Amniotic stem cell (primary cell): ENCODE data around the gene BCAN.
"Not testable (repeated sequence)": the region's sequence is repeated elsewhere in the genome, so short reads cannot be mapped to it uniquely, and the experiment has no call there.

Experiments
- DNase-seq: peaks from one replicate; lab custom pipeline; 2025; lab: John Stamatoyannopoulos, UW

BCAN gene

GRCh38 chr1:156641761-156642264, at the start of gene BCAN:
BCAN (plus strand) TSS chr1:156642117; CDS start chr1:156646055, 3,938 bp downstream.
- no peak for DNase-seq

- no peak for DNase-seq
These were observed 49.6 kb upstream of the BCAN start for GRCh38 chr1:156592158-156592909.

GRCh38 chr1:156592910-156593660, 48.8 kb upstream of the BCAN start:
- DNase-seq: no peak

GRCh38 chr1:156593661-156593989, 48.3 kb upstream of the BCAN start:
- DNase-seq: no peak

- no peak for DNase-seq
These were observed 47.7 kb upstream of the BCAN start for GRCh38 chr1:156594190-156594589.

GRCh38 chr1:156595016-156595415, 46.9 kb upstream of the BCAN start:
- no peak for DNase-seq

- DNase-seq: no peak
These were observed 45.5 kb upstream of the BCAN start for GRCh38 chr1:156596426-156596825.

- no peak for DNase-seq
These were observed 43.8 kb upstream of the BCAN start for GRCh38 chr1:156598125-156598524.

- DNase-seq: no peak
These were observed 43.0 kb upstream of the BCAN start for GRCh38 chr1:156598731-156599432.

- no peak for DNase-seq
These were observed 42.1 kb upstream of the BCAN start for GRCh38 chr1:156599811-156600210.

- DNase-seq: no peak
These were observed 41.2 kb upstream of the BCAN start for GRCh38 chr1:156600733-156601121.

GRCh38 chr1:156601122-156601830, 40.6 kb upstream of the BCAN start, which contains the start of gene GPATCH4:
GPATCH4 (minus strand) TSS chr1:156601479.
- DNase-seq: peak; percentile 91

GRCh38 chr1:156601892-156602291, 40.0 kb upstream of the BCAN start:
- DNase-seq: no peak

- no peak for DNase-seq
These were observed 39.3 kb upstream of the BCAN start for GRCh38 chr1:156602557-156602993.

- not testable (repeated sequence) for DNase-seq
These were observed 34.6 kb upstream of the BCAN start for GRCh38 chr1:156607344-156607743.

GRCh38 chr1:156608036-156608674, 33.8 kb upstream of the BCAN start:
- DNase-seq: peak; percentile 59

GRCh38 chr1:156608981-156609380, 32.9 kb upstream of the BCAN start:
- DNase-seq: no peak

GRCh38 chr1:156610072-156610471, 31.8 kb upstream of the BCAN start:
- DNase-seq: not testable (repeated sequence)

GRCh38 chr1:156612666-156613065, 29.3 kb upstream of the BCAN start:
- no peak for DNase-seq

GRCh38 chr1:156615946-156616345, 26.0 kb upstream of the BCAN start:
- no peak for DNase-seq

GRCh38 chr1:156616463-156616862, 25.5 kb upstream of the BCAN start:
- DNase-seq: no peak
